Aorta (tissue), 5 donors: ENCODE data around the gene TNN. TPM values are rescaled to one million over a fixed set of nuclear protein-coding genes. Genes with fewer than 3 reads are reported as not detected.

ENCODE experiments used
- ATAC-seq: fragments of 200-7000 bp; cut with Tn5 transposase; one replicate; pipeline ENCODE4 v1.9.1; 2022; ENCODE audit warnings: moderate library complexity; ENCODE audit not compliant: low FRiP score
- DNase-seq, 2 donors: peaks; one replicate each; pipeline ENCODE4 v3.0.0-alpha.2; 2020
- H3K27ac ChIP-seq, 2 donors: one replicate each; pipeline ENCODE4 v1.5.1; 2013; ENCODE audit warnings: low read length in 2 of 2, mild to moderate bottlenecking in 2 of 2, moderate library complexity in 2 of 2, control low read depth in 1 of 2, inconsistent platforms in 1 of 2, low read depth in 1 of 2
- H3K27me3 ChIP-seq, 2 donors: one replicate each; pipeline ENCODE4 v1.6.1; 2013; ENCODE audit warnings: control low read depth in 1 of 2, low read length in 1 of 2, mild to moderate bottlenecking in 1 of 2, moderate library complexity in 1 of 2; ENCODE audit not compliant: insufficient read depth in 2 of 2, control insufficient read depth in 1 of 2
- H3K36me3 ChIP-seq, 2 donors: one replicate each; pipeline ENCODE4 v1.6.1; 2013; ENCODE audit warnings: control low read depth in 1 of 2, low read length in 1 of 2, mild to moderate bottlenecking in 1 of 2; ENCODE audit not compliant: insufficient read depth in 2 of 2, control insufficient read depth in 1 of 2
- H3K4me1 ChIP-seq, 2 donors: one replicate each; pipeline ENCODE4 v1.6.1; 2013; ENCODE audit warnings: low read length in 2 of 2, control low read depth in 1 of 2, mild to moderate bottlenecking in 1 of 2, moderate library complexity in 1 of 2; ENCODE audit not compliant: insufficient read depth in 2 of 2, control insufficient read depth in 1 of 2
- H3K4me3 ChIP-seq, 2 donors: one replicate each; pipeline ENCODE4 v1.5.1; 2013; ENCODE audit warnings: low read length in 2 of 2, control low read depth in 1 of 2, mild to moderate bottlenecking in 1 of 2
- H3K9me3 ChIP-seq: one replicate; pipeline ENCODE4 v1.6.1; 2013; ENCODE audit warnings: mild to moderate bottlenecking, low read length; ENCODE audit not compliant: control insufficient read depth
- WGBS, 2 donors: extraction: QIAGEN DNeasy Blood & Tissue Kit; methylation state at CpG; one replicate each; pipeline ENCODE4 v1.1.7; 2013; 5-methylcytosine and 5-hydroxymethylcytosine counted together
- intact Hi-C, 2 donors: fragments of 100-400 bp; cut with DNase I; formaldehyde crosslinking; loops; one replicate each; pipeline versions ENCODE4 v1.14.2 to v1.15.0; 2022
- polyA plus RNA-seq, 2 donors: library from polyadenylated mRNA; stranded (reverse); fragments of 200-250 nt; gene quantifications; one replicate each; pipeline ENCODE4 v1.2.3, GENCODE V29; 2013
- total RNA-seq, 2 donors: library from RNA; stranded (reverse); fragmentation: NEBNext Ultra II Directional; extraction: Animal tissue kit (Norgen Biotek cat#: 25700); gene quantifications; one replicate each; pipeline ENCODE4 v1.2.1, GENCODE V29; 2021
- donor health status: healthy with polysubstance abuse.
- donor health status: Bipolar disorder and iron deficiency.
- donor health status: DM: no; HTN: no; CAD: no.
- donor health status: DM: no; HTN: no; CAD: no.
- donor health status: DM: yes; HTN: yes; CAD: no.

TNN gene
- total and polyA plus RNA-seq, 4 donors: 0.25 to 0.30 TPM; not detected in 2

- ATAC-seq (no peak), DNase-seq (no peak)
- Histone ChIP-seq H3K27ac (no peak overlapping the region), H3K9me3 (no peaks in the 10 kb centered on the region), H3K36me3 (peaks cover 4 to 14% of the 10 kb centered on the region in 2 donors), H3K27me3 (no peaks in the 10 kb centered on the region), H3K4me1 (no peaks in the 10 kb centered on the region), H3K4me3 (no peak overlapping the region)
- intact Hi-C loops: no loop called here
- 64 to 78% methylated on average over 4 of the region's 4 CpGs for WGBS, 2 donors
These were observed 96.1 kb downstream of the TNN start for GRCh38 chr1:175163702-175164101.

GRCh38 chr1:175164751-175165150, 97.1 kb downstream of the TNN start:
- 82 to 92% methylated on average over 2 of the region's 2 CpGs for WGBS, 2 donors
- H3K36me3 ChIP-seq: peaks cover 4 to 14% of the 10 kb centered on the region in 2 donors
- no peaks in the 10 kb centered on the region for H3K9me3 ChIP-seq
- no peak for DNase-seq
- no peaks in the 10 kb centered on the region for H3K27me3 ChIP-seq
- intact Hi-C loops: no loop called here
- no peak overlapping the region for H3K27ac ChIP-seq
- ATAC-seq: no peak
- no peaks in the 10 kb centered on the region for H3K4me1 ChIP-seq
- no peak overlapping the region for H3K4me3 ChIP-seq

- no peaks in the 10 kb centered on the region for H3K4me1 ChIP-seq
- DNase-seq (no peak), ATAC-seq (no peak)
- 88 to 90% methylated on average over 5 of the region's 5 CpGs for WGBS, 2 donors
- no peak overlapping the region for H3K27ac ChIP-seq
- intact Hi-C loops: no loop called here
- H3K36me3 ChIP-seq: peaks cover 0 to 6% of the 10 kb centered on the region in 2 donors
- H3K27me3 ChIP-seq: no peaks in the 10 kb centered on the region
- no peaks in the 10 kb centered on the region for H3K9me3 ChIP-seq
- no peak overlapping the region for H3K4me3 ChIP-seq
These were observed 99.1 kb downstream of the TNN start for GRCh38 chr1:175166746-175167145.

GRCh38 chr1:175167861-175168260, 100.2 kb downstream of the TNN start:
- no peak overlapping the region for H3K4me3 ChIP-seq
- peaks cover 0 to 6% of the 10 kb centered on the region in 2 donors for H3K36me3 ChIP-seq
- H3K4me1 ChIP-seq: no peaks in the 10 kb centered on the region
- no peaks in the 10 kb centered on the region for H3K9me3 ChIP-seq
- no peaks in the 10 kb centered on the region for H3K27me3 ChIP-seq
- intact Hi-C loops: no loop called here
- ATAC-seq (no peak), DNase-seq (no peak)
- H3K27ac ChIP-seq: no peak overlapping the region
- 94 to 99% methylated on average over 2 of the region's 2 CpGs for WGBS, 2 donors

GRCh38 chr1:175168782-175169181, 101.1 kb downstream of the TNN start:
- no peak overlapping the region for H3K4me3 ChIP-seq
- no peaks in the 10 kb centered on the region for H3K4me1 ChIP-seq
- DNase-seq: no peak
- intact Hi-C loops: no loop called here
- H3K9me3 ChIP-seq: no peaks in the 10 kb centered on the region
- 91 to 94% methylated on average over 4 of the region's 4 CpGs for WGBS, 2 donors
- H3K27ac ChIP-seq: no peak overlapping the region
- ATAC-seq: no peak
- H3K36me3 ChIP-seq: peaks cover 0 to 4% of the 10 kb centered on the region in 2 donors
- H3K27me3 ChIP-seq: no peaks in the 10 kb centered on the region

GRCh38 chr1:175169286-175170018, 101.8 kb downstream of the TNN start:
- H3K9me3 ChIP-seq: no peaks in the 10 kb centered on the region
- no peaks in the 10 kb centered on the region for H3K4me1 ChIP-seq
- DNase-seq (no peak), ATAC-seq (no peak)
- intact Hi-C loops: no loop called here
- peaks cover 0 to 2% of the 10 kb centered on the region in 2 donors for H3K36me3 ChIP-seq
- H3K4me3 ChIP-seq: no peak overlapping the region
- H3K27me3 ChIP-seq: no peaks in the 10 kb centered on the region
- H3K27ac ChIP-seq: no peak overlapping the region
- 80 to 83% methylated on average over 6 of the region's 6 CpGs for WGBS, 2 donors

GRCh38 chr1:175171036-175171913, 103.6 kb downstream of the TNN start:
- H3K27me3 ChIP-seq: no peaks in the 10 kb centered on the region
- peaks cover 0 to 2% of the 10 kb centered on the region in 2 donors for H3K4me1 ChIP-seq
- no peak for DNase-seq
- intact Hi-C loops: no loop called here
- H3K4me3 ChIP-seq: no peak overlapping the region
- H3K27ac ChIP-seq: no peak overlapping the region
- H3K9me3 ChIP-seq: no peaks in the 10 kb centered on the region
- no peaks in the 10 kb centered on the region for H3K36me3 ChIP-seq
- ATAC-seq: no peak
- WGBS, 2 donors: 91% methylated on average over 9 of the region's 9 CpGs

GRCh38 chr1:175172503-175172902, 104.9 kb downstream of the TNN start:
- no peak overlapping the region for H3K4me3 ChIP-seq
- intact Hi-C loops: no loop called here
- peaks cover 0 to 2% of the 10 kb centered on the region in 2 donors for H3K4me1 ChIP-seq
- no peaks in the 10 kb centered on the region for H3K27me3 ChIP-seq
- no peak for DNase-seq
- no peak overlapping the region for H3K27ac ChIP-seq
- 86 to 92% methylated on average over 3 of the region's 3 CpGs for WGBS, 2 donors
- no peak for ATAC-seq
- H3K36me3 ChIP-seq: peaks cover 0 to 5% of the 10 kb centered on the region in 2 donors
- no peaks in the 10 kb centered on the region for H3K9me3 ChIP-seq
